Measurements from ENCODE around the gene INTS7.

DNA sequence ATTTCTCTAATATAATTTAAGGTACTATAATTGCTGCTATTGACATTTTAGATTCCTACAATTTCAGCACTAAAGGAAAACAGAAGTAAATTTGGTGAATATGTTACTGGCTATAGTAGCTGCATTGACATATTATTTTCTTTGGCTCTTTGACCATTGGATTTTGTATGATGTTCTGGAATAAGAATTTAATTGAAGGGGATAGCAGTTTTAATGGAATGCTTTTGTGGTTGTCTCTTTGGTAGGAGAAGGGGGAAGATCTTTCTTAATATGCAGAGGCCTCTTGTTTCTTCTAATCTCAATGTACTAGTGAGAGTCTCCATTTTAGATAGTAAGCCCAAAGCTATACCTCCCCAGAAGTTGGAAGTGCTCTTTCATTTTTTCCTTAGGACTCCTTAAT, 7.1 kb upstream of the INTS7 start:
- TF ChIP-seq, protein P1, sequence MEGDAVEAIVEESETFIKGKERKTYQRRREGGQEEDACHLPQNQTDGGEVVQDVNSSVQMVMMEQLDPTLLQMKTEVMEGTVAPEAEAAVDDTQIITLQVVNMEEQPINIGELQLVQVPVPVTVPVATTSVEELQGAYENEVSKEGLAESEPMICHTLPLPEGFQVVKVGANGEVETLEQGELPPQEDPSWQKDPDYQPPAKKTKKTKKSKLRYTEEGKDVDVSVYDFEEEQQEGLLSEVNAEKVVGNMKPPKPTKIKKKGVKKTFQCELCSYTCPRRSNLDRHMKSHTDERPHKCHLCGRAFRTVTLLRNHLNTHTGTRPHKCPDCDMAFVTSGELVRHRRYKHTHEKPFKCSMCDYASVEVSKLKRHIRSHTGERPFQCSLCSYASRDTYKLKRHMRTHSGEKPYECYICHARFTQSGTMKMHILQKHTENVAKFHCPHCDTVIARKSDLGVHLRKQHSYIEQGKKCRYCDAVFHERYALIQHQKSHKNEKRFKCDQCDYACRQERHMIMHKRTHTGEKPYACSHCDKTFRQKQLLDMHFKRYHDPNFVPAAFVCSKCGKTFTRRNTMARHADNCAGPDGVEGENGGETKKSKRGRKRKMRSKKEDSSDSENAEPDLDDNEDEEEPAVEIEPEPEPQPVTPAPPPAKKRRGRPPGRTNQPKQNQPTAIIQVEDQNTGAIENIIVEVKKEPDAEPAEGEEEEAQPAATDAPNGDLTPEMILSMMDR (conservative IDR thresholded peaks at IDR 0.05 in 1 of 2, IDR thresholded peaks at IDR 0.05 in 1 of 2; ENCODE audit: extremely low read depth in 1 of 2, insufficient read depth in 1 of 2, low read depth in 1 of 2, low read length in 2 of 2), result no peak
- TF ChIP-seq EZH2 (IDR thresholded peaks at IDR 0.05; ENCODE audit: borderline replicate concordance, low read length), result no peak
